Urothelium cell line (cell line): Measurements from ENCODE around the gene EDC3.
A peak's percentile ranks its signal among the peaks of the same experiment; 100 is the strongest.

Source experiments
- DNase-seq: peaks from one replicate; pipeline ENCODE4 v3.0.0; 2011; ENCODE audit warnings: low spot score, mixed read lengths
- FAIRE-seq: peaks from 2 replicates; lab custom pipeline; 2011; peaks lifted over from hg19 to GRCh38; lab: Jason Lieb, UNC

Gene EDC3

DNA sequence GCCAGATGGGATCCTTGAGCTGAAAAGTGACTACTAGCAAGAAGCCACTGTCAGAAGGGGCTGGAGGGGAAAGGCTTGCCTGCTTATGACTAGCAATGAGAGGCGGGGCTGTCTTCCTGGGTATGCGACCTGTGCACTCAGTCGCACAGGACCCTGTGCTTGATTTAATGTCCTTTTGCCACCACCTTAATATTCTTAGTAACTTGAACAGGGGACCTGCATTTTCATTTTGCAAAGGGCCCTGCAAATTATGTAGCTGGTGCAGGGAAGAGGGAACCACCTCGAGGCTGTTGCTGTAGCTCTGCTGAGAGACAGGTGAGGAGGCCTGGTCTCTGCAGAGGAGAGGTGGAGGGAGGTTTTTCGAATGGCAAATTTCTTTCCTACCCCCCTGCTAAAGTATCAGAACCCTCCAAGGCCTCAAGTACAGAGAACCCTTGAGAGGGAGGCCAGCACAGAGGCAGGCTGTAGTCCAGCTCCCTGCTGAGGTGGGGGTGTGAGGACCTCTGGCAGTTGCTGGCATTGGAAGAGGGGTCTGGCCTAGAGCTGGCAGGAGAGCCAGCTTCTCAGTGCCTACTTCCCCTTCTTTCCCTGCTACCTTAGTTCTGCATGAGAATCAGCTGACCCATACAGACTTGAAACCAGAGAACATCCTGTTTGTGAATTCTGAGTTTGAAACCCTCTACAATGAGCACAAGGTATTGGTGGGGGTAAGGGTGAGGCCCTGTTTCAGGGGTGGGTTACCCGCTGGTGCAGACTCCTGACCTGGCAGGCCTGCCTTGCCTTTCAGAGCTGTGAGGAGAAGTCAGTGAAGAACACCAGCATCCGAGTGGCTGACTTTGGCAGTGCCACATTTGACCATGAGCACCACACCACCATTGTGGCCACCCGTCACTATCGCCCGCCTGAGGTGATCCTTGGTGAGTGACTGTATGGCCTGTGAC lies 68.8 kb downstream of the EDC3 start:
- FAIRE-seq (no peak), DNase-seq (no peak)

DNA sequence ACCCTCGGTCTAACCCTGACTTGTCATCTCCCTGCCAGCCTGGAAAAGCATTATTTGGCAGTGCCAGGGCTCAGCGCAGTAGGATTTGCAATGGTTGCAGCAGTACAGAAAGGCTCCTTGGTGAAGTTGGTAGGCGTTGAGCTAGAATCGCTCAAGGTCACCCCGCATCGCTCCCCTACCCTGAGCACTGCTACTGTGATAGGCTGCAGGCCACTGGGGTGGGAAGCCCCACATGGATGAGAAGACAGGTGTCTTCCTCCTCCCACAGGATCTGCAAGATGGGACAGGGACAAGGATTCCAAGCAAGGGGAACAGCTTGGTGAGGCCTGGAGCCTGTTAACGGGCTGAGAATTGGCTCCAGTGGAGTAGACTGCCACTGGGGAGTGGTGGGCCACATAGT lies 69.5 kb downstream of the EDC3 start:
- no peak for DNase-seq
- FAIRE-seq: no peak

DNA sequence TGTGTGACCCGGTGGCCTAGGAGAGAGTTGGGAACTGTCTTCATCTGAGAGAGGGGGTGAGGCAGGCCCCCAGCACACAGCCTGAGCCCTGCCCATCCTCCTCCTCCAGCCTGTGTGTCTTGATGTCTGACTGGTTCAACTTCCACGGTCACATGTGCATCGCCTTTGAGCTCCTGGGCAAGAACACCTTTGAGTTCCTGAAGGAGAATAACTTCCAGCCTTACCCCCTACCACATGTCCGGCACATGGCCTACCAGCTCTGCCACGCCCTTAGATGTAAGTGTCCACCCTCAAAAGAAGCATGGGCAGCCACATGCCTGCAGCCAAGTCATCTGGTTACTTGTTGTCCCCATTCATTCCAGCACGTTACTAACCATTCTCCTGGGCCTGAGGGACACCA lies 70.1 kb downstream of the EDC3 start:
- FAIRE-seq (no peak), DNase-seq (no peak)

DNA sequence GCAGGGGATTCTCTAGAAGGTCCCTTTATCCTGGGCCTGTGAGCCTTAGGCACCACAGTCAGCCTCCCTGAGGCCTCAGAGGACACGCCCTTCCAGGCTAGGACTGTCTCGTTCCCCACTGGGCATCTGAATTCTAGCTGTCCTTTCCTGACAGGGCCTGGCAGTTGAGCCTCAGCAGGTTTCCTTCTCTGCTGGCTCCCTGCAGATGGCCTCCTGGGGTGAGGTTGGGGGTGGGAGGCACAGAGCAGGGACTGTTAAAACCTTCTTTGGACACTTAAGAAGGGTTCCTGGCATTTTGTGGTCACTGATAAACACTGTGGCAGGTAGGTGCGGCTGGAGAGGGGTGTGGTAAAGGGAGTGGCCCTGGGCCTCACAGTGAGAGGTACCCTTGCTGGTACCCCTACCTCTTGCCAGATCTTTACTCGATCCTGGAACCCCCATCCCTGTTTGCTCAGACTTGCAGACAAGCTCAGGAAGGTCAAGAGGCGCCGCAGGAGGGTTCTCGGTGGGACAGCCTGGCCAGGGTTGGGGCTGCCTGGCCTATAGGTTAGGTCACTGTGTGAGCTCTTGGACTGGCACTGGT lies 71.7 kb downstream of the EDC3 start:
- FAIRE-seq (no peak), DNase-seq (no peak)

DNA sequence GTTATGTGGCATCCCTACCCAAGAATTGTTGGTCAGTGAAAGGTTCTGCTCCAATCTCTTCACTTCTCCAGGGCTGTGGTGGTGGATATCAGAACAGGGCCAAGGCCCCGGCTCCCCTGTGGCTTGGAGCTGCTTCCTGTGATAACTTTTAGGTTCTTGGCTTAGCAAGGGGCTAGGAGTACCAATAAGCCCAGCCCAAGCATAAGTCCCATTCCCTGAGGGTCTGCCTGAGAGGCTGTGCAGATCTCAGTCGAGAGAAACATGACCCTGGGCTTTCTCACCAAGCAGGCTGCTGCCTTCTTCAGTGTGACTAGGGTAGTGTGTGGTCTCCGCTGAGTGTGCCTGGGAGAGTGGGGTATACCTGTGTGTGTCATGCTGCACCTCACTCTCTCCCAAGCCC lies 73.1 kb downstream of the EDC3 start:
- no peak for FAIRE-seq
- no peak for DNase-seq

DNA sequence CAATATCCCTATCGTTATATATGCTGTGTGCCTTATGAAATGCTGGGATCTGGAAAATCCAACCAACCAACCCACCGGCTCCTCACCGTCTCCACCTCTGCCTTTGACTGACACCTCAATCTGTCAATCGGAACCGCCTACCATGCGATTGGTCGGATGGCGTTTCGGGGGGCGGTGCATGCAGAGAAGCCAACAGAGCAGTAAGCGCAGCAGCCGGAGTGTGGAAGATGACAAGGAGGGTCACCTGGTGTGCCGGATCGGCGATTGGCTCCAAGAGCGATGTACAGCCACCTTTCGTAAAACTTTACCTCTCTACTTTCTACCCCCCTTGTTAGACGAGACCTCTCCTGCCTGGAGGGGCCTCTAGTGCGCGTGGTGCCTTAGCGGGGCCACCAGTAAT lies 73.9 kb downstream of the EDC3 start:
- no peak for DNase-seq
- no peak for FAIRE-seq

DNA sequence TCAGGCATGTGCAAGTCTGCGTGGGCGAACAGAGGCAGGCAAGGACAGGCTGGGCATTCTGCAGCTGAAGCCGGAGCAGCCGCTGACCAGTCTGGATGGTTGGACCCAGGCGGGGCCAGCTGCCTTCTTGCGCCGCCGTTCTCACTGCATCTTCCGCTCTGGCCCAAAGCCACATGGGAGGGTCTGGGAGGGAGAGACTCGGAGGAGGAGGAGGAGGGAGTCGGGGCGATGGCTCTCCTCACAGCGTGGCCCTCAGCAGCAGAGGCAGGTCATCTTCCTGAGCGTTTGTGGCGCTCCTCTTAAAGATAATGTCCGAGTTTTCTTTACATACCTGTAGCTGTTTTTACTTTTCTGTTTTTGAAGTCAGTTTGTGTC lies 74.3 kb downstream of the EDC3 start:
- FAIRE-seq (no peak), DNase-seq (no peak)

DNA sequence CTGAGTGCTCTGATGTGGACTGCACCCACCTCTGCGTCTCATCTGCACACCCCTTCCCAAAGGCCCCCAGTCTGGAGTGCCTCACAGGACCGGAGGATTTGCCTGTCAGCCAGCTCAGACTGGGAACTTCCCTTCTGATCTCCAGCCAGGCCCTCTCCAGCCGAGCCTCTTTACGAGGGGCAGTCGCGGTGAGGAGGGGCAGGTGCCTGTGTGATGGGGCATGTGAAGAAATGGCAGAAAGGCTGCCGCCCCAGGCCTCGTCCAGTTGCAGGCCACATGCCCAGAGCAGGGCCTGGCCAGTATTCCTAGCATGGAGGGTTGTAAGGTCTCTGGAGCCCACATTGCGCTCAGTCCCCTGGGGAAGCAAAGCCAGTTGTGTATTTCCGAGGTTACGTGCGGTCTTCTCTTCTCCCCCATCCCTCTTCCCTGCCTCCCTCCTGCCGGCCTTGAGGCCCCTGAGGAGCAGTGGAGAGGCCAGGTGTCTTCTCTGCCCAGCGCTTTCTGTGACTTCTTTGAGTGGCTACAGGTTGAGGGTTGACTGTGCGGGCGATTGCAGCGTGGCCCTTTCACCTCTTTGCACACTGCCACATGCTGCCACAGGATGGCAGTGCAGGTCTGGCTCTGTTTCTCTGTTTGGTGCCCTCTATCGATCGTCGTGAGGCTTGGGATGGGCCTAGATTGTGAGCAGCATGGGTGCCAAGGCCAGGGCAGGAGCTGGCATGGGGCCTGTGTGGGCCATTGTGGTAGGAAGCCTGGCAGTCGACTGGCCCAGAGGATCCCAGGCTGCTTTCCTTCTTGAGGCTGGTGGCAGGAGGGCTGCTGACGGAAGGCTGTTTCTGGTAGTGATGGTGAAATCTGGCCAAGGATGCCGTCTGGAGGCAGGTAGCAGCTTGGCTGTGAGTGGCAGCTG lies 74.9 kb downstream of the EDC3 start:
- DNase-seq: peak; percentile 80

DNA sequence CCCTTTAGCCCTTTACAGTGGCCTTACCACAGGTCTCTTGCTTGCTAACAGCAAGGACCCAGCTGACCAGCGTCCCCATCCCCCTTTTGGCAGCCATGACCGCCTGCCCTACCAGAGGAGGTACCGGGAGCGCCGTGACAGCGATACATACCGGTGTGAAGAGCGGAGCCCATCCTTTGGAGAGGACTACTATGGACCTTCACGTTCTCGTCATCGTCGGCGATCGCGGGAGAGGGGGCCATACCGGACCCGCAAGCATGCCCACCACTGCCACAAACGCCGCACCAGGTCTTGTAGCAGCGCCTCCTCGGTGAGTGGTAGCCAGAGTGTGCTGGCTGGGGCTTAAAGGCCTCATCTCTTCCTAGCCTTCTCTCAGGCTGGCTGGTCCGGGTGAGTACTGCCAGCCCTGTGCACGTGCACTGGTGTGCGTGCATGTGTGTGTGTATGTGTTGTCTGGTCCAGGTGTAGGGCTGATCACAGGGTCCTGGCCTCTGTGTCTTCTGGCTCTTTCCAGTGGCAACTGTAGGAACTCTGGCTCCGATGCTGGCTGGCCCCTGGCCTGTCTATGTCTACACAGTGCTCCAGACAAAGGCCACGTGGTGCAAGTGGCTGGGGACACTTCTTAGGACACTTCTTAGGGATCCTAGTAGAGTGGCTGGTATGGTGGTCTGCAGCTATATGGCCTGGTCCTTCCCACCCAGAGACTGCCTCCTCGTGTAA lies 75.7 kb downstream of the EDC3 start:
- DNase-seq (no peak), FAIRE-seq (no peak)

More for the DNA sequence above, 74.9 kb downstream of the EDC3 start:
- FAIRE-seq: peak; percentile 32

DNA sequence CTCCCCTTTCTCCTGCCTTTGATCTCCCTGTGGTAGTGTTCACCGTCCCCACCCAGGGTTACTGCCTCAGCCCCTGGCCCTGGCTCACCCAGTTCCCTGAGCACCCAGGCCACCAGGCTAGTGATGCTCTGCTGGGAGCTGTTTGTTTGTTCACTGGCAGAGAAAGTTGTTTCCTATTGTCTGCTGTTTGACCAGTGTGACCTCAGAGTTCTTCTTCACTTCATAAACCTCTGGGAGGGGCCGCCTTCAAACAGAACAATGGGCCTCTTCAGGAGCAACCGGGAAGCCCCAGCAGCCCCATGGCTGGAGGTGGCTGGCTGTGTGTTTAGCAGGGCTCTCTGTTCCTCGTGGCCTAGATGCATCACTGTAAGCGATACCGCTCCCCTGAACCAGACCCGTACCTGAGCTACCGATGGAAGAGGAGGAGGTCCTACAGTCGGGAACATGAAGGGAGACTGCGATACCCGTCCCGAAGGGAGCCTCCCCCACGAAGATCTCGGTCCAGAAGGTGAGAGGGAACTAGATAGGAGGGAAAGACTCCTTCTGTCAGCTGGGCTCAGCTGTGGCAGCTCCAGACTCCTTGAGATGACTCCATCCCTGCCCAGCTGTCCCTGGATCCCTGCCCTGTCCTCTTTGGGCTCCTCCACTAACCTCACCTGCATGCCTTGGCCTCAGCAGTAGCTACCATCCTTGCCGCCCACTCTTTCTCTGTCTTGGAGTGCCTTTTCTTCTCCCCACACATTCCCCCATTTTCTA lies 76.8 kb downstream of the EDC3 start:
- DNase-seq (no peak), FAIRE-seq (no peak)

DNA sequence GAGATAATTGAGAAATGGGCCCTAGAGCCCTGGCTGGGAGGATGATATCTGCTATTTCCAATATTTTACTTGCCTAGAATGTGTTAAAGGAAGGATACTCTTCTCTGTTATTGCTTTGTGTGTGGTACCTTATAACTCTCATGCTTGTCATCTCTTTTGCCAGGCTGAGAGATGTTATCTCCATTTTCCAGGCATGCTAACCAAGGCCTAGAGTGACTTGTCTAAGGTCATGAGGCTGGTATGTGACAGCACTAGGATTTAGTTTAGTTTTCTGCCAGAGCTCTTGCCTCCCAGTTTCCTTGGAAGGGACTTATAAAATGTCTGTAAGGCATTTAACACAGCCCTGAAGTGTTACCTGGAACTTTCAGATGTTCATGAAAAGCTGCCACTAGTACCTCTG lies 78.8 kb downstream of the EDC3 start:
- FAIRE-seq (no peak), DNase-seq (no peak)

DNA sequence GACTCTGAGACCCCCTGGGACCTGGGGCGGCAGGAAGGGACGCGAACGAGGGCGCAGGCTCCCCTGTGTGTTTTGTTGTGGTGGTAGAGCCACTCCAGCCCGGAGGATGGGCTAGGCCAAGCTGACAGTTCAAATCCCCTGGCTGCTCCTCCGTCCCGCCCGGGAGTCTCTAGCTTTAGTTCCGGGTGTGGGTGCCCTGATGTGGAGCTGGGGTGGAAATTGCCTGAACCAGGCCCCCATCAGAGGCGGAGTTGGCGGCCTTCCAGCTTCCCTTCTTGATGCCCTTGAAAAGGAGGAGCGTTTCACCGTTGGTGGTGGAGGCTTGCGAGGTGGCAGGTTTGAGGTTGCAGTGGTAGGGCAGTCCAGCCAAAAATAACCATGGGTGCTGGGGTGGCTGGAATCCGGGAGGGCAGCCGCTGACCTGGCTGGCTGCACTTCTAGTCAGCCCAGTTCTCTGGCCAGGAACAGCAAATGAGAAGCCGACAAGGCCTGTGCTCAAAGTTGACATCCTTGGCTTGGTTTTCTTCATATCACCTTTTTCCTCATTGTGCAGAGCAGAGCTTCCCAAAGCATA lies 79.4 kb downstream of the EDC3 start:
- no peak for FAIRE-seq
- DNase-seq: no peak

DNA sequence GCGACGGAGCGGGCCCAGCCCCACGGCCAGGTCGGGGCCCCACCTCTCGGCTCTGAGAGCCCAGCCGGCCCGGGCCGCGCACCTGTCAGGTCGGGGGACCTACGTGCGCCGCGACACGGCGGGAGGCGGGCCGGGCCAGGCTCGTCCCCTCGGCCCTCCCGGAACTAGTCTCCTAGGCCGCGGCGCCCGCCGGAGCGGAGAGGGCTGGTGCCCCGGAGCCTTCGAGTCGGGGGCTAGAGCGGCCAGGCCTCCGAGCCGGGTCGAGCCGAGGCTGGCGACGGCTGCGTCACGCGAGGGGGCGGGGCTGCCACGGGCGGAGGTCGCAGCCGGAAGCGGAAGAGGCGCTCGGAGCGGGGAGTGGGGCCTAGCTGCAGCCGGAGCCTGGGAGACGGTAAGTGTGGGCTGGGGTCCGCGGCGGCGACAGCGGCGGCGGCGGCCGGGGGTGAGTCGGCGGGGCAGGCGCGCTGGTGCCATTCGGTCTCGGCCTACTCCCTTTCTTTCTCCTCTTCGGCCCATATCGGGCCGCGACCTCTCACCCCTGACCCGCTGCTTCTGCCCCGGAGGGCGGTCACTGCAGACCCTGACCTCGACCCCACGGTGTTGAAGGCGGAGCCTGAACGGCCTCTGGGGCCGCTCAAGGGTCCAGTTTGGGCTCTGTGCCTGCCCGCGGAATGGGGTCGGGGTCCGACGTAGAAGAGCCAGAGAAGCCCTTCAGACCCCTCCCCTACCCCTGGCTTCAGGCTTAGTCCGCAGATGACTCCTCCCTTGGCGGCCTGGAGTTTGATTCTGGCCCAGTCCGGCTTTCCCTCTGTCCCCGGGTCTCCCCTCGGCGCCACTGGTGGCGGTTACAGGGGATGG lies 80.1 kb downstream of the EDC3 start, which contains the start of gene CLK3:
Gene CLK3, plus strand, starts transcription at position 329 of the 858 bp plus-strand sequence. CDS start 3,361 bp downstream, outside the sequence.
- FAIRE-seq (no peak), DNase-seq (peak; percentile 95)

DNA sequence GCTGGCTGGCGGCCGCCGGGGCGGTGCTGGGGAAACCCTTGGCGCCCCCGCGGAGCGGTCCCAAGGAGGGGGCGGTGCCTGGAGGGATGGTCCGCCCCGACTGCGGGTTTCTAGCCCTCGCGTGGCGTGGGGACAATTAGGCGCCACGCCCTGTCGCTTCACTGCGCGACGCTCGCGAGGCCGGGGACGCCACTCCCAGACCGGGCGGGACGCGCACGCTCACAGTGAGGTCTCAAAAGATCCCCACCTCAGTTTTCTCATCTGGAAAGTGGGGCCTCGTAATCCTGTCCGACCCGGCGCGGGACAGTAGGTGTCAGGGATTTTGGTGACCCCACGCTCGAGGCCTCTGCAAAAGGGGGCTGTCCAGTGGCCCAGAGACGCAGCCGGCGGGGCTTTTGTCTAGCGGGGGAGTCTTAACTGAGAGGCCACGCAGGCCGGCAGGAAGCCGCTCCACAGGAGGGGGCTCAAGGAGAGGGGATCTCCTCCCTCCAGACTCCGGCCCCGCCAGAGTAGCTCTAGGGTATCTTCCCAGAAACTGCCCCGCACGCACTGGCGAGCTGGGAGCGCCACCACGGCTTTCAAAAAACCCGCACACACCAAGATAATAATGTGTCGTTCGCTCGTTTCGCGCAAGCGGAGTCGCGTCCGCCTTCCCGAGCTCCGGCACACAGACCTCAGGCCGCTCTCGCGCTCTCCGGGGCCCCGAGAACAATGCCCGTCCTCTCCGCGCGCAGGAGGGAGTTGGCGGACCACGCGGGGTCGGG lies 80.9 kb downstream of the EDC3 start:
- FAIRE-seq (no peak), DNase-seq (peak; percentile 15)

DNA sequence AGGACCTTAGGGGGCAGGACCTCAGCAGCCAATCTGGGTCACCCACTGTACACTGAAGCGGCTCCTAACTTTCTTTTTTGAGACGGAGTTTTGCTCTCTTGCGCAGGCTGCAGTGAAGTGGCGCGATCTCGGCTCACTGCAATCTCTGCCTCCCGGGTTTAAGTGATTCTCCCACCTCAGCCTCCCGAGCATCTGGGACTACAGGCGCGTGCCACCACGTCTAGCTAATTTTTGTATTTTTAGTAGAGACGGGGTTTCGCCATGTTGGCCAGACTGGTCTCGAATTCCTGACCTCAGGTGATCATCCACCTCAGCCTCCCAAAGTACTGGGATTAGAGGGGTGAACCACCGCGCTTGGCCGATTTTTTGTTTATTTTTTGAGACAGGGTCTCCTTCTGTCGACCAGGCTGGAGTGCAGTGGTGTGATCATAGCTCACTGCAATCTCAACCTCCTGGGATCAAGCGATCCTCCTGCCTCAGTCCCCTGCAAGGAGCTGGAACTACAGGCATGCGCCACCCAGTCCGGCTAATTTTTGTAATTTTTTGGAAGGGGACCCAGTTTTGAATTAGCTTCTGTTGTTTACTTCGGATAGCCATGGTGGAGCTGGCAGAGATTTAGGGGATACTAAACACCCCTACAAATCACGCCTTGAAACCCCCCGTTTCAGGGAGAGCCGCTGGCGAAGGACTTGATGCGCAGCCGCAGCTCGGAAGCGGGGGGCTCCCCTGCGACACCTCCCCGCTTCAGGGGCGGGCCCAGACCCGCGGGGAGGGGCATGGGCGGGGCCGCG lies 81.7 kb downstream of the EDC3 start:
- DNase-seq (peak; percentile 93), FAIRE-seq (no peak)

DNA sequence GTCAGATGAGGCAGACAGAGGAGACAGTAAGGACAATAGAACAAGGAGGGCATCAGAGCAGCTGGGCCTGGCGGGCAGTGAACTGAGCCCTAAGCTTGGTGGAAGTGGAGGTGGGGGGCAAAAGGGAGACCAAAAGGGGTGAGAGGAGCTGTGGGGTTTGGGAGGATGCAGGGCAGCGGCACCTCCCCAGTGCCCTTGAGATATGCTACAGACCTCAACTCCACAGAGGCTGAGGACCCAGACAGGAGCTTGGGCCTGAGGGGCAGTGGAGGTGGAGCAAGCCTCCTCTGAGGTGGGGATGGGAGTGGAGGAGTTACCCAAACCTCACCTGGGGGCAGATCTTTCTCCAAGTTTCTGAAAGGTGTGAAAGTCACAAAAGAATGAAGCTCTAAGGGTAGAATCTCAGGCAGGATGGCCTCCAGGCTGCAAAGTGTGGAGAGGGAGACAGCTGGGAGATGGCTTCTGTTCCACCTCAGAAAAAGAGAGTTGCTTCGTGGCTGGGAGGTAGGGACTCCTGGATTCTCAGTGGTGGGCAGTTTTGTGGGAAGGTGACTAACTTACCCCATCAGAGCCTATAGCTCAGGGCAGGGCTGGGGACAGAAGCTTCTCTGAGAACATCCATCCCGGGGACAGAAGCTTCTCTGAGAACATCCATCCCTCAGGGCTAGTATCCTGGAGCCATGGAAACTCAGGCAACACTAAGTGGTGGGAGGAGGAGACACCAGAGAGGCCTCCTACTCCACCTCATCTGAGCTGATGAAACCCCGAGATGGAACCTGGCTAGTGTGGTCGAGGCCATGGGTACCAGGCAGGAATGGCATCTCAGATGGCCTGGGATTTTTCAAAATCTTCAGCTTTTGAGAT lies 82.5 kb downstream of the EDC3 start:
- DNase-seq (no peak), FAIRE-seq (no peak)
